Umbilical cord (tissue), 2 donors: ENCODE measurements around the gene AP1M2. TPM values are rescaled to one million over a fixed set of nuclear protein-coding genes. Genes with fewer than 3 reads are reported as not detected.
A peak's percentile ranks its signal among the peaks of the same experiment; 100 is the strongest.
"Not testable (repeated sequence)": the region's sequence is repeated elsewhere in the genome, so short reads cannot be mapped to it uniquely, and the experiment has no call there.

Experiments
- DNase-seq: peaks from one replicate; pipeline ENCODE4 v3.0.0-alpha.2; 2015; ENCODE audit warnings: low spot score
- total RNA-seq: library from RNA; depleted of rRNA; stranded (reverse); fragments of >200 nt; gene quantifications from one replicate; pipeline ENCODE4 v1.2.3, GENCODE V29; 2014; ENCODE audit warnings: low replicate concordance; ENCODE audit not compliant: insufficient read depth

The AP1M2 gene
- total RNA-seq, 1 donor from 2014 or later = 8.2 TPM

GRCh38 chr19:10601999-10602329 lies 14.9 kb upstream of the AP1M2 start:
- DNase-seq = no peak

- no peak for DNase-seq
These were observed 13.0 kb upstream of the AP1M2 start for GRCh38 chr19:10600149-10600548.

GRCh38 chr19:10593820-10594637 lies 6.9 kb upstream of the AP1M2 start:
- no peak for DNase-seq

DNA sequence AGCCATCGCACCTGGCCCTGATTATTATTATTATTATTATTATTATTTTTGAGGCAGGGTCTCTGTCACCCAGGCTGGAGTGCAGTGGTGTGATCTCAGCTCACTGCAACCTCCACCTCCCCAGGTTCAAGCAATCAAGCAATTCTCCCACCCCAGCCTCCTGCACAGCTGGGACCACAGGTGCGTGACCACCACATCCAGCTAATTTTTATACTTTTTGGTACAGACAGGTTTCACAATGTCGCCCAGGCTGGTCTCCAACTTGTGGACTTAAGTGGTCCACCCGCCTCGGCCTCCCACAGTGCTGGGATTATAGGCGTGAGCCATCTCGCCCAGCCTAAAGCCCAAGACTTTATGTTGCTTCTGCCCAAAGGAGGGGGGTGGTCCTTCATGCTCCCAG lies 6.0 kb upstream of the AP1M2 start:
- no peak for DNase-seq

DNA sequence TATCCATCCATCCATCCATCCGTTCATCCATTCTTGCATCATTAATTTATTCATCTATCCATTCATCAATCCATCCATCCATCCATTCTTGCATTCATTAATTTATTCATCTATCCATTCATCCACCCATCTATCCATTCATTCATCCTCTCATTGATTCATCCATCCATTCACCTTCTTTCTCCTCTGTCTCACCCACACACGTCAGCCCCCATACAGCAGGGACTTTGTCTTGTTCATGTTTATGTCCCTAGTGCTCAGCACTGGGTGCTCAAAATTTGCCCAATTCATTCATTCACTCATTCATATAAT lies 683 bp upstream of the AP1M2 start:
- DNase-seq = no peak

GRCh38 chr19:10586396-10586795 lies 716 bp downstream of the AP1M2 start:
- no peak for DNase-seq

- DNase-seq = no peak
These were observed 3.9 kb downstream of the AP1M2 start for GRCh38 chr19:10583036-10583776.

DNA sequence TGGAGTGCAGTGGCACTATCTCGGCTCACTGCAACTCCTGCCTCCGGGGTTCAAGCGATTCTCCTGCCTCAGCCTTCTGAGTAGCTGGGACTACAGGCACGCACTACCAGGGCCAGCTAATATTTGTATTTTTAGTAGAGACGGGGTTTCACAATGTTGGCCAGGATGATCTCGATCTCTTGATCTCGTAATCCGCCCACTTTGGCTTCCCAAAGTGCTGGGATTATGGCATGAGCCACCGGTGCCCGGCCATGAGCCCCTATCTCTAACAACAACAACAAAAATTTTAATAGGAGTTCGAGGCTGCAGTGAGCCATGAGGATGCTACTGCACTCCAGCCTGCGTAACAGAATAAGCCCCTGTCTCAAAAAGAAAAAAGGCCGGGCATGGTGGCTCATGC lies 5.0 kb downstream of the AP1M2 start:
- DNase-seq = no peak

GRCh38 chr19:10580979-10581631 lies 6.0 kb downstream of the AP1M2 start:
- peak; percentile 93 for DNase-seq

DNA sequence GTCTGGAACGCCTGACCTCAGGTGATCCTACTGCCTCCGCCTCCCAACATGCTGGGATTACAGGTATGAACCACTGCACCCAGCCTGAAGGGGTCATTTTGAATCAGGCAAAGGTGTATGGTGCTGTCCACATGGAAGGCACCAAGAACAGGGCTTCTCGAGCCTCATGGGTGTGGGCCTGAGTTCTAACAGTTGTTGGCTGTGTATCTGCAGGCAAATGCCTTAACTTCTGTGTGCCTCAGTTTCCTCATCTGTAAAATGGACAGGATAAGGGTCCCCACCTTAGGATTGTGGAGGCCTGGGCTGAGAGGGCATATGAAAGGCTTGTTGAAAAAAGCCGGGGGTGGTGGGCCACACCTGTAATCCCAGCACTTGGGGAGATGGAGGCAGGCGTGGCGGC lies 9.2 kb downstream of the AP1M2 start:
- DNase-seq = no peak

- no peak for DNase-seq
These were observed 11.9 kb downstream of the AP1M2 start for GRCh38 chr19:10575011-10575716.

- no peak for DNase-seq
These were observed 12.7 kb downstream of the AP1M2 start for GRCh38 chr19:10574462-10574861.

DNA sequence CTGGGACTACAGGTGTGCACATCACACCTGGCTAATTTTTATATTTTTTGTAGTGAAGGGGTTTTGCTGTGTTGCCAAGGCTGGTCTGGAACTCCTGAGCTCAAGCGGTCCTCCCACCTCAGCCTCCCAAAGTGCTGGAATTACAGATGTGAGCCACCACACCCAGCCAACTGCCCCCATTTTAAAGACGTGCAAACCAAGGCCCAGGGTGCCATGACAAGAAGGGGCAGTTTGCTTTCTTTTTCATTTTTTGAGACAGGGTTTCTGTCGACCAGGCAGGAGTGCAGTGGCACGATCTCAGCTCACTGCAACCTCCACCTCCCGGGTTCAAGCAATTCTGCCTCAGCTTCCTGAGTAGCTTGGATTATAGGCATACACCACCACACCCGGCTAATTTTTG lies 13.3 kb downstream of the AP1M2 start:
- not testable (repeated sequence) for DNase-seq

GRCh38 chr19:10568826-10569651 lies 18.1 kb downstream of the AP1M2 start, which contains the start of gene CDKN2D:
TSS of gene CDKN2D (minus strand) at chr19:10568979. CDS start at chr19:10568653, 326 bp downstream.
- peak; percentile 100 for DNase-seq

DNA sequence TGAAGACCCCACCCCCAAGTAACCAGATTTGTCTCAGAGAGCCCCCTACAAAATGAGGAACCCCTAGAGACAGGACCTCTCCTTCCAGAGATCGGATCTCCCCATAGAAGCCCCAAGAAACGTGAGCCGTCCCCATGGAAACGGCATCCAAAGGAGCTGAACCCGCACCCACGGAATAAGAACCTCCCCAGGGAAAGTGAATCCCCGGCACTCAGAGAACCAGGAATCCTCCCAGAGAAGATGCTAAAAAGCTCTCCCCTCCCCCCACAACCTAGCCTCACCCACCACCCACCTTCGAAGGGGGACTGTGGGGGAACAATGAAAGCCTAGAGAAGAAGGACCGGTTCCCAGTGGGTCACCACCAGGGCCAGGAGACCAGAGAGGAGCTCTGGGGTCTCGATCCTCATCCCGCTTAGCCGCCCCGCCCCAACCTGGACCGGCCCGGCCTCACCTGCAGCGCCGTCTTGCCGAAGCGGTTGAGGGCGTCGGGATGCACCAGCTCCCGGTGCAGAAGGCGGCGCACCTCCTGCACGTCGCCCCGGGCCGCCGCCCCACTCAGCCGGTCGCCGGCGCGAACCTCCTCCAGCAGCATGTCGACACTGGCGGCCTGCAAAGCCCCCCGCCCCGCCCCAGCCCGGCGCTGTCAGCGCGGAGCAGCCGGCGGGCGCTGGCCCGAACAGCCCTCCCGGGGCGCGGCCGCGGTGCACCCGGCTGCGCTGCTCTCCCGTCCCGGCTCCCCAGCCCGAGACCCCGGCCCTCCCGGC lies 18.9 kb downstream of the AP1M2 start:
- DNase-seq = peak; percentile 22

- DNase-seq = no peak
These were observed 19.5 kb downstream of the AP1M2 start for GRCh38 chr19:10567656-10568055.

GRCh38 chr19:10566658-10567410 lies 20.3 kb downstream of the AP1M2 start:
- no peak for DNase-seq

- no peak for DNase-seq
These were observed 20.8 kb downstream of the AP1M2 start for GRCh38 chr19:10566408-10566657.

GRCh38 chr19:10565567-10566407 lies 21.3 kb downstream of the AP1M2 start, which contains the start of gene KRI1:
TSS of gene KRI1 (minus strand) at chr19:10566010. CDS start at chr19:10565999, 11 bp downstream.
- peak; percentile 99 for DNase-seq
